H1 (cell line): ENCODE results near the gene TRABD2B. TPM values are rescaled to one million over a fixed set of nuclear protein-coding genes. Genes with fewer than 3 reads are reported as not detected.

Experiments
- GABPA ChIP-seq: IDR thresholded peaks from 2 replicates; pipeline ENCODE4 v1.6.1; 2011; ENCODE audit warnings: mild to moderate bottlenecking, low read length, moderate library complexity, borderline replicate concordance; ENCODE audit not compliant: insufficient read depth
- JUN ChIP-seq: IDR thresholded peaks from 2 replicates; pipeline ENCODE4 v1.6.1; 2011; ENCODE audit warnings: low read depth, mild to moderate bottlenecking, improper control_type of control experiment, low read length
- MAFK ChIP-seq: IDR thresholded peaks from 2 replicates; pipeline ENCODE4 v1.6.1; 2012; ENCODE audit warnings: low read depth, mild to moderate bottlenecking, improper control_type of control experiment, low read length
- SRF ChIP-seq: IDR thresholded peaks from 2 replicates; pipeline ENCODE4 v1.6.1; 2011; ENCODE audit warnings: mild to moderate bottlenecking, low read depth, low read length, moderate library complexity
- TAF7 ChIP-seq: optimal IDR thresholded peaks from 2 replicates; pipeline ENCODE3; 2011; ENCODE audit warnings: low read depth, mild to moderate bottlenecking, inconsistent platforms, low read length, moderate library complexity, borderline replicate concordance
- polyA plus RNA-seq, 7 experiments: library from polyadenylated mRNA; depleted of rRNA in 3 of 7; stranded (reverse) in 5 of 7; unstranded in 2 of 7; fragments of >200 nt in 5 of 7; fragments of 200-250 nt in 2 of 7; gene quantifications; 1 replicate in 5 of 7; 2 replicates in 1 of 7; 4 replicates in 1 of 7; pipeline versions ENCODE4 v1.2.1 to v1.2.3, GENCODE V29; 2011 to 2013; ENCODE audit warnings: missing spikeins in 2 of 7, mixed read lengths in 2 of 7
- total RNA-seq: library from RNA; stranded (reverse); fragmentation: NEBNext Ultra II Directional; extraction: Animal tissue kit (Norgen Biotek cat#: 25700); gene quantifications from 2 replicates; pipeline ENCODE4 v1.2.1, GENCODE V29; 2021
- TF ChIP-seq, protein P1 (sequence below): IDR thresholded peaks from 2 replicates; pipeline ENCODE4 v1.6.1; 2011; ENCODE audit warnings: low read depth, mild to moderate bottlenecking, low read length; ENCODE audit not compliant: insufficient read depth

The TRABD2B gene
- total and polyA plus RNA-seq, 2 of the 8 experiments (the other 6 are each of a cell fraction or from before 2014, with no cell fraction given): 0.95 to 3.4 TPM

DNA sequence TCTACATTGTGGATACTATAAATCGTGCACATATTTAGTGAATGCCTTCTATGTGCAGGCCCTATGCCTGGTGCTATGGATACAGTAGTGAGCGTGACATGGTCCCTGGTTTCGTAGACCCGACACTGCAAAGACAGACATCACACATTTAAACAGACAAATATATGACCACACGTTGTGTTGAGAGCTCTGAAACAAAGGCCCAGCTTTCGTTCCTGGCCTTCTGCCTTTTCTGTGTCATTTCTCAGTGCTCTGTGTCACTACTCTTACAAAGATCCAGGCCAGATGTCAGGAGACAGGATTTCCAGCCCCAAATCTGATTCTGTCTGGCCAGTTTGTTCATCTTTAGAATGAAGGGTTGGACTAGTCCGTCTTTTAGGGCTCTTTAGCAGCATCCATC is 19.3 kb upstream of the TRABD2B start (continued):
- TF ChIP-seq JUN (no peak), MAFK (no peak), TAF7 (no peak), GABPA (no peak), SRF (no peak)
- TF ChIP-seq, protein P1, sequence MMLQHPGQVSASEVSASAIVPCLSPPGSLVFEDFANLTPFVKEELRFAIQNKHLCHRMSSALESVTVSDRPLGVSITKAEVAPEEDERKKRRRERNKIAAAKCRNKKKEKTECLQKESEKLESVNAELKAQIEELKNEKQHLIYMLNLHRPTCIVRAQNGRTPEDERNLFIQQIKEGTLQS: no peak
- TF ChIP-seq, all 59 proteins: peak for 0
